Measurements from ENCODE around the gene VSIG4.

VSIG4 gene

DNA sequence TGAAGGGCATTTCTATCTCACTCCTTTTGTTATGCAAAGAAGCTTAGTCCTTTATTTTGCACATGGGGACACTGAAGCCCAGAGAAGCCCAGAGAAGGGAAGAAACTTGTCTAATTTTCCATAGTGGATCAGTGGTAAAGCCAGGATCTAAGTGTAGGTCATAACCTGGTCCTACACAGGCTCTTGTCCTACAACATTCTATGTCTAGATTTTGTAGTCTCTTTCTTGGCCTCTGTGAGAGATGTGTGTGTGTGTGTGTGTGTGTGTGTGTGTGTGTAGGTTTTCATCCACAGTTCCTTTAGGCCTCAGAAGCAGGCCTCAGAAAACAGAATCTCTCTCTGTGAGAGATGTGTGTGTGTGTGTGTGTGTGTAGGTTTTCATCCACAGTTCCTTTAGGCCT lies 38.3 kb downstream of the VSIG4 start:
- TF ChIP-seq, protein P1, sequence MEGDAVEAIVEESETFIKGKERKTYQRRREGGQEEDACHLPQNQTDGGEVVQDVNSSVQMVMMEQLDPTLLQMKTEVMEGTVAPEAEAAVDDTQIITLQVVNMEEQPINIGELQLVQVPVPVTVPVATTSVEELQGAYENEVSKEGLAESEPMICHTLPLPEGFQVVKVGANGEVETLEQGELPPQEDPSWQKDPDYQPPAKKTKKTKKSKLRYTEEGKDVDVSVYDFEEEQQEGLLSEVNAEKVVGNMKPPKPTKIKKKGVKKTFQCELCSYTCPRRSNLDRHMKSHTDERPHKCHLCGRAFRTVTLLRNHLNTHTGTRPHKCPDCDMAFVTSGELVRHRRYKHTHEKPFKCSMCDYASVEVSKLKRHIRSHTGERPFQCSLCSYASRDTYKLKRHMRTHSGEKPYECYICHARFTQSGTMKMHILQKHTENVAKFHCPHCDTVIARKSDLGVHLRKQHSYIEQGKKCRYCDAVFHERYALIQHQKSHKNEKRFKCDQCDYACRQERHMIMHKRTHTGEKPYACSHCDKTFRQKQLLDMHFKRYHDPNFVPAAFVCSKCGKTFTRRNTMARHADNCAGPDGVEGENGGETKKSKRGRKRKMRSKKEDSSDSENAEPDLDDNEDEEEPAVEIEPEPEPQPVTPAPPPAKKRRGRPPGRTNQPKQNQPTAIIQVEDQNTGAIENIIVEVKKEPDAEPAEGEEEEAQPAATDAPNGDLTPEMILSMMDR (conservative IDR thresholded peaks at IDR 0.05; ENCODE audit: control insufficient read depth, insufficient read depth, low read depth, low read length): no peak
- H3K4me3 ChIP-seq (ENCODE audit: control insufficient read depth, low read depth, low read length): no peak overlapping the region
- no peak for DNase-seq (ENCODE audit: low read depth)

DNA sequence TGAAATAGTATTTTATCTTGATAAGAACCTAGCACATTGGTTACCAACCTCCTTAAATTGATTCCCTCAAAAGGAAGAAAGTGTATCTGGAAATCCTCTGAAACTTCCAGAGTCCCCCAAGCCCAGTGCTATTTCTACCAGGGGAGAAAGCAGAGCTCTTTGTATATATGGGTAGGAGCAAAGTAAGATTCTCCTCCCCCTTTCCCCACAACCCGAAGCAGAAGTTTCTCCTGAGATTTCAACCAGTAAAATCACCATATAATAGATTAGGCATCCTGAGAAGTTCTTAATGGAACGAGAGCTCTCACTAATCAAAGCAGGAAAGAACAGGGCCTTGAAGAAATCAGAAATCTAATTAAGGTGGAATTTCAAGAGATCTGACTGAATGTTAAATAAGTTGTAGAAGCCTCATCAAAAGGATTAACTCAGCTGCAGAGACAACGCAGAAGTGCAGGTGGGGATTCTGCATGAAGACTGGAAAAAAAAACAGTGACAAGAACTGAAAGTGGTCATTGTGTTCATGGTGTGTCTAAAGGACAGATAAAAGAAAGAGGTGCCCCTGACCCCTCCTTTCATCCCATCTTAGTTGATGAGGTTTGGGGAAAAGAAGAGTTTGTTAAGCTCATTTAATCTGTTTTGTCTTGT lies 39.1 kb downstream of the VSIG4 start:
- TF ChIP-seq, protein P1 (conservative IDR thresholded peaks at IDR 0.05; ENCODE audit: control insufficient read depth, insufficient read depth, low read depth, low read length): no peak
- no peak overlapping the region for H3K4me3 ChIP-seq (ENCODE audit: control insufficient read depth, low read depth, low read length)
- DNase-seq (ENCODE audit: low read depth): no peak

DNA sequence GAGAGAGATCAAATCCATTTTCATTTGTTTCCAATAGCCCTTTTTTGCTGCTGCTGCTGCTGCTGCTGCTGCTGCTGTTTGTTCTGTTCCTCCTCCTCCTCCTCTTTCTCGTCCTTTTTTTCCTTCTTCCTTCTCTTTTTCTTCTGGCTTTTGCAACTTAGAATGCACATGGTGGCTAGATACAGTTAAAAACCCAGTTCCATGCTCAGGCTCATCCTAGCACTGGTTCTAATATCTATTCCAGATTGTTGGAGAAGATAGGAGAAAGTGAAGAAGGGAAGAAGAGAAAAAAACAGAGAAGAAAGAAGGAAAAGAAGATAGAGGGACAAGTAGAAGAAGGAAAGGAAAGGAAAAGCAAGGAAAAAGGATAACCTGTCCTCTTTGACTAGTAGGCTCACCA lies 39.7 kb downstream of the VSIG4 start:
- no peak overlapping the region for H3K4me3 ChIP-seq (ENCODE audit: control insufficient read depth, low read depth, low read length)

DNA sequence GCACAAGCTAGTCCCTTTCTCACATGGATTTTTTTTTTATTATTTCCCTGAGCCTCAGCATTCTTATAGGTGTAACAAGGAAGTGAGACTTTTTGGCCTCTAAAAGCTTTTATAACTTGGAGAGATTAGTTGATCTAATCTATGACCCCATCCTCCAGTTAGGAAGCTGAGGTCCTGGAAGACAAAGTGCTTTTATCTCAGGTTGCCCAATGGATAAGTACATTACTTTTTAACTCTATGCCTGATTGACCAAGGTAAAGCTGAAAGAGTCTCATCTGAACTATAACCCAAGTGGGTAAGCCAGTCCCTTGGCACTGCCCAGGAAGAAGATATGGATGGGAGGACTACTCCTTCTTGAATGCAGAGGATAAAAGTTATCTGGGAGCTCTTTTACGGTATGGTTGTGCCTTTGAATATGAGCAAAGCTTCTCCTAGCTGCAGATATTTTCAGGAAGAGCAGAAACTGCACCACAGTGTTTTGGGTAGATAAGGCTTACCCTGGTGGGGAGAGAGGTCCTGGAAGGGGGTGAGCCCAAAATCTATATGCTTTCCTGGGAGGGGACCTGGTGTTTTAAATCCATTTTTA lies 40.2 kb downstream of the VSIG4 start:
- H3K4me3 ChIP-seq (ENCODE audit: control insufficient read depth, low read depth, low read length): no peak overlapping the region
- TF ChIP-seq, protein P1 (conservative IDR thresholded peaks at IDR 0.05; ENCODE audit: control insufficient read depth, insufficient read depth, low read depth, low read length): no peak
- DNase-seq (ENCODE audit: low read depth): no peak

More for the DNA sequence above, 39.7 kb downstream of the VSIG4 start:
- TF ChIP-seq, protein P1 (conservative IDR thresholded peaks at IDR 0.05; ENCODE audit: control insufficient read depth, insufficient read depth, low read depth, low read length): no peak
- DNase-seq (ENCODE audit: low read depth): no peak

DNA sequence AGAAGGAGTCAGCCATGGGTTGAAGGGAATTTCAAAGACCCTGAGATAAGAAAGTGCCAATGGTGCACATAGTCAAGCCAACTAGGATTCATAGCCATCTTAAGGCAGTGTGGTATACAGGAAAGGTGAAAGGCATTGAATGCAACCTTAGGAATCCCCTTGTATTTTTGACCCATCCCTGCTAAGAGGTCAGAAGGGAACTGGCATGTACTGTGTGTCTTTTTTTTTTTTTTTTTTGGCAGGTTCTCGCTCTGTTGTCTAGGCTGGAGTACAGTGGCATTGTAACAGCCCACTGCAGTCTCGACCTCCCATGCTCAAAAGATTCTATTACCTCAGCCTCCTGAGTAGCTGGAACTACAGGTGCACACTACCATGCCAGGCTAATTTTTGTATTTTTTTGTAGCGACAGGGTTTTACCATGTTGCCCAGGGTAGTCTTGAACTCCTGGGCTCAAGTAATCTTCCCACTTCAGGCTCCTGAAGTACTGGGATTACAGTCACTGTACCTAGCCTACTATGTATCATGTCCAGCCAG lies 40.8 kb downstream of the VSIG4 start:
- no peak for DNase-seq (ENCODE audit: low read depth)
- TF ChIP-seq, protein P1 (conservative IDR thresholded peaks at IDR 0.05; ENCODE audit: control insufficient read depth, insufficient read depth, low read depth, low read length): no peak
- H3K4me3 ChIP-seq (ENCODE audit: control insufficient read depth, low read depth, low read length): no peak overlapping the region

DNA sequence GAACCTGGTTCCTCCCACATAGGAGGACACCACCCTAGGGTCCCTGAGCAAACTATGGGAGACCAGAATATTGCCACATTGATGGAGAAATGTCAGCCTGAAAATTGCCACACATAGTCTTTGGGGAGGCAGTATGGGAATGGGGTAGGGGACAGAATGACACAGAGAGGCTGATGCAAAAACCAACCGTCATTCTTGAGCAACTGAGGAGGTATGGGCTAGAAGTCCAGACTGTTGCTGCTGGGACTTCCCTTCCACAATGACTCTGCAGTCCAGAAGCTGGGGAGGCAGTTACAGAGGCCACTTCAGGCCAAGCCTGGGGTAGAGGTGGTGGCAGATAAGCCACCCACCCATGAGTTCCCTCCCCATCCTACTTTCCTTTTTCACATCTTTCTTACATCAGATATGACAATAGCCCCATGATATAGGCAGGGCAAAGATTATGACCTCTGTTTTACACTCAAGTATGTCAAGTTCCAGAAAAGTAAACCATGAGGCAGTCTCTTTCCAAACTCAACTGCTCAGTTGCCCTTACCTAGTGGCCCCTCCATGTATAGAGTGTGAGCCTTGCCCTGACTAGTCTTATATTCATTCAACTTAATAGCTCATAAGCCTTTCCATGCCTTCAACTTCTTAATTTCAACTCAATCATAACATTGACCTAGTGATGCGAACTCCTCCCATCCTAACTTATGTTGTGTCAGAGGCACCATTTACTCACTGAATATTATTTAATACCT lies 41.7 kb downstream of the VSIG4 start:
- no peak for DNase-seq (ENCODE audit: low read depth)

More for the DNA sequence above, 41.7 kb downstream of the VSIG4 start:
- TF ChIP-seq, protein P1 (conservative IDR thresholded peaks at IDR 0.05; ENCODE audit: control insufficient read depth, insufficient read depth, low read depth, low read length): no peak
- H3K4me3 ChIP-seq (ENCODE audit: control insufficient read depth, low read depth, low read length): no peak overlapping the region
